Memory B cell (primary cell): ENCODE measurements around the gene PRKCE.
A peak's percentile ranks its signal among the peaks of the same experiment; 100 is the strongest.

Experiments used
- ATAC-seq: fragments of 150-1000 bp; cut with Tn5 transposase; 2 replicates; pipeline ENCODE4 v1.10.0; 2021; ENCODE audit warnings: low read depth, mild to moderate bottlenecking, moderate library complexity
- DNase-seq, 2 donors: peaks; one replicate each; pipeline ENCODE4 v3.0.0; 2022; ENCODE audit warnings: low spot score in 2 of 2
- H3K27ac Mint-ChIP-seq: one replicate; pipeline ENCODE4 v1.8.0; 2022; ENCODE audit warnings: mild to moderate bottlenecking, moderate library complexity, mixed read lengths
- H3K27me3 Mint-ChIP-seq: one replicate; pipeline ENCODE4 v1.8.0; 2022; ENCODE audit warnings: mixed read lengths
- H3K36me3 Mint-ChIP-seq: one replicate; pipeline ENCODE4 v1.8.0; 2022; ENCODE audit warnings: mild to moderate bottlenecking, mixed read lengths
- H3K4me1 Mint-ChIP-seq: one replicate; pipeline ENCODE4 v1.8.0; 2022; ENCODE audit warnings: mixed read lengths
- H3K4me3 Mint-ChIP-seq: one replicate; pipeline ENCODE4 v1.8.0; 2022; ENCODE audit warnings: mild to moderate bottlenecking, moderate library complexity, mixed read lengths
- H3K9me3 Mint-ChIP-seq: one replicate; pipeline ENCODE4 v1.8.0; 2022; ENCODE audit warnings: mixed read lengths

PRKCE gene

GRCh38 chr2:45651415-45652089, at the start of gene PRKCE:
PRKCE (plus strand) TSS chr2:45651675.
- peak within 1 kb of the TSS; percentile 89 for H3K4me3 Mint-ChIP-seq
- peaks cover 35% of the 10 kb centered on the region for H3K4me1 Mint-ChIP-seq
- no peaks in the 10 kb centered on the region for H3K9me3 Mint-ChIP-seq
- H3K36me3 Mint-ChIP-seq, result no peaks in the 10 kb centered on the region
- ATAC-seq (peak; percentile 14), DNase-seq (peak; percentile 24 to 42)
- no peaks in the 10 kb centered on the region for H3K27me3 Mint-ChIP-seq
- H3K27ac Mint-ChIP-seq, result peak within 1 kb of the TSS; percentile 91

- H3K27me3 Mint-ChIP-seq, result no peaks in the 10 kb centered on the region
- no peak overlapping the region for H3K4me3 Mint-ChIP-seq
- H3K27ac Mint-ChIP-seq, result no peak overlapping the region
- H3K4me1 Mint-ChIP-seq, result peaks cover 21% of the 10 kb centered on the region
- peaks cover 48% of the 10 kb centered on the region for H3K36me3 Mint-ChIP-seq
- no peak for ATAC-seq
- DNase-seq, result no peak
- no peaks in the 10 kb centered on the region for H3K9me3 Mint-ChIP-seq
These were observed 48.9 kb upstream of the PRKCE start for GRCh38 chr2:45602624-45603023.

GRCh38 chr2:45605116-45605515, 46.4 kb upstream of the PRKCE start:
- ATAC-seq (no peak), DNase-seq (no peak)
- Mint-ChIP-seq H3K9me3 (no peaks in the 10 kb centered on the region), H3K4me1 (peaks cover 30% of the 10 kb centered on the region), H3K4me3 (no peak overlapping the region), H3K36me3 (peaks cover 30% of the 10 kb centered on the region), H3K27me3 (no peaks in the 10 kb centered on the region), H3K27ac (no peak overlapping the region)

GRCh38 chr2:45606796-45607195, 44.7 kb upstream of the PRKCE start:
- Mint-ChIP-seq H3K27ac (no peak overlapping the region), H3K36me3 (peaks cover 17% of the 10 kb centered on the region), H3K4me1 (peaks cover 33% of the 10 kb centered on the region), H3K27me3 (no peaks in the 10 kb centered on the region), H3K4me3 (no peak overlapping the region), H3K9me3 (no peaks in the 10 kb centered on the region)
- DNase-seq, result no peak
- ATAC-seq, result no peak

- Mint-ChIP-seq H3K27ac (no peak overlapping the region), H3K4me1 (peaks cover 36% of the 10 kb centered on the region), H3K9me3 (no peaks in the 10 kb centered on the region), H3K4me3 (no peak overlapping the region), H3K27me3 (no peaks in the 10 kb centered on the region), H3K36me3 (peaks cover 12% of the 10 kb centered on the region)
- DNase-seq (no peak), ATAC-seq (no peak)
These were observed 43.8 kb upstream of the PRKCE start for GRCh38 chr2:45607701-45608100.

GRCh38 chr2:45610281-45611019, 41.0 kb upstream of the PRKCE start:
- Mint-ChIP-seq H3K4me1 (peaks cover 23% of the 10 kb centered on the region), H3K4me3 (peak overlapping the region; percentile 96), H3K27ac (peak overlapping the region; percentile 95), H3K9me3 (no peaks in the 10 kb centered on the region), H3K36me3 (peaks cover 2% of the 10 kb centered on the region), H3K27me3 (no peaks in the 10 kb centered on the region)
- no peak for DNase-seq
- ATAC-seq, result peak; percentile 64

- peak; percentile 91 for DNase-seq
- Mint-ChIP-seq H3K27me3 (no peaks in the 10 kb centered on the region), H3K4me3 (peak within 1 kb of the TSS; percentile 96), H3K27ac (peak within 1 kb of the TSS; percentile 95), H3K9me3 (no peaks in the 10 kb centered on the region), H3K4me1 (peaks cover 23% of the 10 kb centered on the region), H3K36me3 (peaks cover 2% of the 10 kb centered on the region)
- peak; percentile 88 for ATAC-seq
These were observed 40.2 kb upstream of the PRKCE start, which contains the start of gene SRBD1 for GRCh38 chr2:45611020-45611859. SRBD1 (minus strand) TSS chr2:45611267; CDS start chr2:45605441, 5,826 bp downstream.

GRCh38 chr2:45612285-45612684, 39.2 kb upstream of the PRKCE start:
- Mint-ChIP-seq H3K27me3 (no peaks in the 10 kb centered on the region), H3K4me3 (no peak overlapping the region), H3K4me1 (peaks cover 19% of the 10 kb centered on the region), H3K36me3 (peaks cover 2% of the 10 kb centered on the region), H3K9me3 (no peaks in the 10 kb centered on the region), H3K27ac (no peak overlapping the region)
- DNase-seq, result no peak
- no peak for ATAC-seq

GRCh38 chr2:45612731-45613130, 38.7 kb upstream of the PRKCE start:
- Mint-ChIP-seq H3K27ac (no peak overlapping the region), H3K9me3 (no peaks in the 10 kb centered on the region), H3K4me1 (peaks cover 19% of the 10 kb centered on the region), H3K27me3 (no peaks in the 10 kb centered on the region), H3K4me3 (no peak overlapping the region), H3K36me3 (peaks cover 2% of the 10 kb centered on the region)
- ATAC-seq (no peak), DNase-seq (no peak)

GRCh38 chr2:45614330-45614729, 37.1 kb upstream of the PRKCE start:
- ATAC-seq, result no peak
- Mint-ChIP-seq H3K27ac (no peak overlapping the region), H3K36me3 (no peaks in the 10 kb centered on the region)

GRCh38 chr2:45614871-45615415, 36.5 kb upstream of the PRKCE start:
- H3K4me1 Mint-ChIP-seq, result peaks cover 8% of the 10 kb centered on the region
- no peaks in the 10 kb centered on the region for H3K9me3 Mint-ChIP-seq
- H3K27me3 Mint-ChIP-seq, result no peaks in the 10 kb centered on the region
- no peaks in the 10 kb centered on the region for H3K36me3 Mint-ChIP-seq
- ATAC-seq (no peak), DNase-seq (no peak)
- no peak overlapping the region for H3K4me3 Mint-ChIP-seq
- H3K27ac Mint-ChIP-seq, result no peak overlapping the region

More at GRCh38 chr2:45614330-45614729, 37.1 kb upstream of the PRKCE start:
- Mint-ChIP-seq H3K4me1 (peaks cover 12% of the 10 kb centered on the region), H3K4me3 (no peak overlapping the region), H3K9me3 (no peaks in the 10 kb centered on the region), H3K27me3 (no peaks in the 10 kb centered on the region)
- no peak for DNase-seq

- no peak for DNase-seq
- ATAC-seq, result no peak
- Mint-ChIP-seq H3K4me3 (no peak overlapping the region), H3K27me3 (no peaks in the 10 kb centered on the region), H3K27ac (no peak overlapping the region), H3K36me3 (no peaks in the 10 kb centered on the region), H3K9me3 (no peaks in the 10 kb centered on the region), H3K4me1 (peaks cover 4% of the 10 kb centered on the region)
These were observed 34.6 kb upstream of the PRKCE start for GRCh38 chr2:45616658-45617411.

GRCh38 chr2:45617496-45617895, 34.0 kb upstream of the PRKCE start:
- Mint-ChIP-seq H3K9me3 (no peaks in the 10 kb centered on the region), H3K27ac (no peak overlapping the region), H3K4me3 (no peak overlapping the region), H3K27me3 (no peaks in the 10 kb centered on the region), H3K4me1 (no peaks in the 10 kb centered on the region), H3K36me3 (no peaks in the 10 kb centered on the region)
- no peak for ATAC-seq
- DNase-seq, result no peak
